ENCODE data around the gene ADAR.
A peak's percentile ranks its signal among the peaks of the same experiment; 100 is the strongest.

The ADAR gene

GRCh38 chr1:154575951-154576566, 31.9 kb downstream of the ADAR start:
- no peak for TF ChIP-seq CTCF (IDR thresholded peaks at IDR 0.05; ENCODE audit: low read depth, low read length)
- Histone ChIP-seq H3K9me3 (no peaks in the 10 kb centered on the region), H3K27me3 (no peaks in the 10 kb centered on the region), H3K4me1 (peaks cover 6% of the 10 kb centered on the region), H3K4me3 (ENCODE audit: low read depth, low read length) (no peak overlapping the region), H3K36me3 (peaks cover 88% of the 10 kb centered on the region)
- DNase-seq = no peak

GRCh38 chr1:154575147-154575927, 32.6 kb downstream of the ADAR start:
- no peak for TF ChIP-seq CTCF (IDR thresholded peaks at IDR 0.05; ENCODE audit: low read depth, low read length)
- Histone ChIP-seq H3K36me3 (peaks cover 86% of the 10 kb centered on the region), H3K4me3 (ENCODE audit: low read depth, low read length) (no peak overlapping the region), H3K4me1 (peaks cover 6% of the 10 kb centered on the region), H3K27me3 (no peaks in the 10 kb centered on the region), H3K9me3 (no peaks in the 10 kb centered on the region)
- DNase-seq = no peak

- no peaks in the 10 kb centered on the region for H3K9me3 ChIP-seq
- no peak for TF ChIP-seq CTCF (IDR thresholded peaks at IDR 0.05; ENCODE audit: low read depth, low read length)
- peaks cover 6% of the 10 kb centered on the region for H3K4me1 ChIP-seq
- peaks cover 85% of the 10 kb centered on the region for H3K36me3 ChIP-seq
- no peaks in the 10 kb centered on the region for H3K27me3 ChIP-seq
- no peak overlapping the region for H3K4me3 ChIP-seq (ENCODE audit: low read depth, low read length)
- DNase-seq = peak; percentile 87
Measured at GRCh38 chr1:154574716-154575115, 33.3 kb downstream of the ADAR start.

GRCh38 chr1:154573168-154573510, 34.8 kb downstream of the ADAR start:
- H3K4me1 ChIP-seq = peaks cover 6% of the 10 kb centered on the region
- peaks cover 71% of the 10 kb centered on the region for H3K36me3 ChIP-seq
- no peak for DNase-seq
- no peak overlapping the region for H3K4me3 ChIP-seq (ENCODE audit: low read depth, low read length)
- H3K27me3 ChIP-seq = no peaks in the 10 kb centered on the region
- H3K9me3 ChIP-seq = no peaks in the 10 kb centered on the region
- no peak for TF ChIP-seq CTCF (IDR thresholded peaks at IDR 0.05; ENCODE audit: low read depth, low read length)

- TF ChIP-seq CTCF (IDR thresholded peaks at IDR 0.05; ENCODE audit: low read depth, low read length) = no peak
- Histone ChIP-seq H3K27me3 (no peaks in the 10 kb centered on the region), H3K9me3 (no peaks in the 10 kb centered on the region), H3K4me3 (ENCODE audit: low read depth, low read length) (no peak overlapping the region), H3K4me1 (peaks cover 6% of the 10 kb centered on the region), H3K36me3 (peaks cover 66% of the 10 kb centered on the region)
- DNase-seq = no peak
Measured at GRCh38 chr1:154572468-154573167, 35.4 kb downstream of the ADAR start.

- no peak overlapping the region for H3K4me3 ChIP-seq (ENCODE audit: low read depth, low read length)
- DNase-seq = no peak
- no peaks in the 10 kb centered on the region for H3K9me3 ChIP-seq
- no peaks in the 10 kb centered on the region for H3K27me3 ChIP-seq
- peaks cover 59% of the 10 kb centered on the region for H3K36me3 ChIP-seq
- H3K4me1 ChIP-seq = peaks cover 6% of the 10 kb centered on the region
- no peak for TF ChIP-seq CTCF (IDR thresholded peaks at IDR 0.05; ENCODE audit: low read depth, low read length)
Measured at GRCh38 chr1:154571964-154572288, 36.1 kb downstream of the ADAR start.
